ENCODE measurements around the gene COLEC11.
"Not testable (repeated sequence)": the region's sequence is repeated elsewhere in the genome, so short reads cannot be mapped to it uniquely, and the experiment has no call there.

The COLEC11 gene

DNA sequence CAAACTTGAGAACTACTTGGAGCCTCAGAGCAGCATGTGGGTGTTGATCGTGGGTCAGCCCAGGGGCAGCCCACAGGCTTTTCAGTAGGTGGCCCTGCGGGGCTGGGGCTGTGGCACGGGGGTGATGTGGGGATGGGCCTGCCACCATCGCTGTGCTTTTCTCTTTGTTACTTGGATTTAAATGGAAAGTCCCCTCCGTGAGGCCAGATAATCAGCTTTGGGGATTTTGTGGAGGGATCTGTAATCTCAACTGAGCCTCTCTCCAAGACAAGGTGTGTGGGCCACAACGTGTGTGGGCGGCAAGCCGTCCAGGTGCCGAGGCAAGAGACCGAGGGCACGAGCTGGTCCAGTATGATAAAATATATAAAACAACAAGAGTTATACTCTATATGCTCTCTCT is 16.7 kb downstream of the COLEC11 start:
- 79% methylated on average over 4 of the region's 11 CpGs for WGBS (ENCODE audit: insufficient coverage)
- Histone ChIP-seq H3K9me3 (ENCODE audit: control extremely low read depth in 1 of 5, control insufficient read depth in 4 of 5, insufficient read depth in 2 of 5, low read depth in 1 of 5, low read length in 4 of 5) (no peaks in the 10 kb centered on the region), H3K36me3 (ENCODE audit: control insufficient read depth in 4 of 4, insufficient read depth in 4 of 4, low read length in 3 of 4) (no peaks in the 10 kb centered on the region), H3K27ac (ENCODE audit: insufficient read depth in 1 of 2, low read depth in 1 of 2, low read length in 2 of 2, poor library complexity in 1 of 2, severe bottlenecking in 2 of 2) (no peak overlapping the region), H3K4me1 (ENCODE audit: control extremely low read depth in 1 of 4, control insufficient read depth in 4 of 4, insufficient read depth in 4 of 4, low read length in 3 of 4) (peaks cover 0 to 2% (median 0%) of the 10 kb centered on the region in 4 experiments), H3K27me3 (replicated peaks in 2 of 5; ENCODE audit: control insufficient read depth in 4 of 5, insufficient read depth in 5 of 5, low read length in 4 of 5) (no peaks in the 10 kb centered on the region), H3K4me3 (ENCODE audit: control insufficient read depth in 1 of 7, extremely low read depth in 1 of 7, insufficient read depth in 4 of 7, low read depth in 2 of 7, low read length in 6 of 7) (no peak overlapping the region)
- ChIA-PET POLR2A (no interaction called here), CTCF (no interaction called here)
- no peak for DNase-seq

- no peak for DNase-seq
- 95% methylated on average over 26 of the region's 29 CpGs for WGBS (ENCODE audit: insufficient coverage)
- peaks cover 0 to 2% (median 0%) of the 10 kb centered on the region in 4 experiments for H3K4me1 ChIP-seq (ENCODE audit: control extremely low read depth in 1 of 4, control insufficient read depth in 4 of 4, insufficient read depth in 4 of 4, low read length in 3 of 4)
- no peak overlapping the region for H3K27ac ChIP-seq (ENCODE audit: insufficient read depth in 1 of 2, low read depth in 1 of 2, low read length in 2 of 2, poor library complexity in 1 of 2, severe bottlenecking in 2 of 2)
- CTCF ChIA-PET, result interaction anchor here (0.6 to 1.2 kb wide), 2 partner anchors 23 to 28 kb away, joined by 3 read pairs; no protein-coding TSS in a partner anchor
- H3K9me3 ChIP-seq (ENCODE audit: control extremely low read depth in 1 of 5, control insufficient read depth in 4 of 5, insufficient read depth in 2 of 5, low read depth in 1 of 5, low read length in 4 of 5), result no peaks in the 10 kb centered on the region
- no peaks in the 10 kb centered on the region for H3K27me3 ChIP-seq (replicated peaks in 2 of 5; ENCODE audit: control insufficient read depth in 4 of 5, insufficient read depth in 5 of 5, low read length in 4 of 5)
- H3K4me3 ChIP-seq (ENCODE audit: control insufficient read depth in 1 of 7, extremely low read depth in 1 of 7, insufficient read depth in 4 of 7, low read depth in 2 of 7, low read length in 6 of 7), result no peak overlapping the region
- H3K36me3 ChIP-seq (ENCODE audit: control insufficient read depth in 4 of 4, insufficient read depth in 4 of 4, low read length in 3 of 4), result no peaks in the 10 kb centered on the region
- POLR2A ChIA-PET, result no interaction called here
Measured at GRCh38 chr2:3612639-3613523, 18.0 kb downstream of the COLEC11 start.

DNA sequence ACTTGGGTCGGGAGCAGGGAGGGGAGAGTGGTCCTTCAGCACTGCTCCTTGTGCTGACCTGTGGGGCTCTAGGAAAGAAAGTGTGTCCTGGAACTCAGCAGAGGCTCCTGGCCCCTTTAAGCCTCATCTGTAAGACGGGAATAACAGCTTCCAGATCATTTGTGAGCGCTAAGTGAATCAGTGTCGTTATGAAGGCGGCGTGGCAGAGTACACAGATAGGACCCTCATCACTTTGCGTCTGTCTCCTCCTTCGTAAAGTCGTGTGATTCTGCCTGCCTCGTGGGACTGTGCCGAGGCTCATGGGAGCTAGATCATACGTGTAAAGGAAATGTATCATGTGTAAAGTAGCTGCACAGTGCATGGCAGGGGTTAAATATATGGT is 18.6 kb downstream of the COLEC11 start:
- ChIA-PET POLR2A (no interaction called here), CTCF (interaction anchor here (1.2 kb wide), 1 partner anchor 29 kb away, joined by 3 read pairs; no protein-coding TSS in a partner anchor)
- DNase-seq, result no peak
- H3K27me3 ChIP-seq (replicated peaks in 2 of 5; ENCODE audit: control insufficient read depth in 4 of 5, insufficient read depth in 5 of 5, low read length in 4 of 5), result no peaks in the 10 kb centered on the region
- peaks cover 0 to 2% (median 0%) of the 10 kb centered on the region in 4 experiments for H3K4me1 ChIP-seq (ENCODE audit: control extremely low read depth in 1 of 4, control insufficient read depth in 4 of 4, insufficient read depth in 4 of 4, low read length in 3 of 4)
- H3K36me3 ChIP-seq (ENCODE audit: control insufficient read depth in 4 of 4, insufficient read depth in 4 of 4, low read length in 3 of 4), result no peaks in the 10 kb centered on the region
- WGBS (ENCODE audit: insufficient coverage), result 99% methylated on average over 9 of the region's 12 CpGs
- no peaks in the 10 kb centered on the region for H3K9me3 ChIP-seq (ENCODE audit: control extremely low read depth in 1 of 5, control insufficient read depth in 4 of 5, insufficient read depth in 2 of 5, low read depth in 1 of 5, low read length in 4 of 5)
- H3K4me3 ChIP-seq (ENCODE audit: control insufficient read depth in 1 of 7, extremely low read depth in 1 of 7, insufficient read depth in 4 of 7, low read depth in 2 of 7, low read length in 6 of 7), result no peak overlapping the region
- H3K27ac ChIP-seq (ENCODE audit: insufficient read depth in 1 of 2, low read depth in 1 of 2, low read length in 2 of 2, poor library complexity in 1 of 2, severe bottlenecking in 2 of 2), result no peak overlapping the region

GRCh38 chr2:3614743-3615142 is 19.8 kb downstream of the COLEC11 start:
- H3K4me3 ChIP-seq (ENCODE audit: control insufficient read depth in 1 of 7, extremely low read depth in 1 of 7, insufficient read depth in 4 of 7, low read depth in 2 of 7, low read length in 6 of 7); H3K9me3 ChIP-seq (ENCODE audit: control extremely low read depth in 1 of 5, control insufficient read depth in 4 of 5, insufficient read depth in 2 of 5, low read depth in 1 of 5, low read length in 4 of 5); POLR2A ChIA-PET; H3K4me1 ChIP-seq (ENCODE audit: control extremely low read depth in 1 of 4, control insufficient read depth in 4 of 4, insufficient read depth in 4 of 4, low read length in 3 of 4); DNase-seq; CTCF ChIA-PET; H3K27ac ChIP-seq (ENCODE audit: insufficient read depth in 1 of 2, low read depth in 1 of 2, low read length in 2 of 2, poor library complexity in 1 of 2, severe bottlenecking in 2 of 2); H3K27me3 ChIP-seq (replicated peaks in 2 of 5; ENCODE audit: control insufficient read depth in 4 of 5, insufficient read depth in 5 of 5, low read length in 4 of 5); H3K36me3 ChIP-seq (ENCODE audit: control insufficient read depth in 4 of 4, insufficient read depth in 4 of 4, low read length in 3 of 4): not testable (repeated sequence)
- WGBS (ENCODE audit: insufficient coverage), result no CpG with 5 or more reads among the region's 2 CpGs

GRCh38 chr2:3615541-3616200 is 20.8 kb downstream of the COLEC11 start:
- H3K4me3 ChIP-seq (ENCODE audit: control insufficient read depth in 1 of 7, extremely low read depth in 1 of 7, insufficient read depth in 4 of 7, low read depth in 2 of 7, low read length in 6 of 7); DNase-seq; H3K27ac ChIP-seq (ENCODE audit: insufficient read depth in 1 of 2, low read depth in 1 of 2, low read length in 2 of 2, poor library complexity in 1 of 2, severe bottlenecking in 2 of 2); H3K36me3 ChIP-seq (ENCODE audit: control insufficient read depth in 4 of 4, insufficient read depth in 4 of 4, low read length in 3 of 4); H3K27me3 ChIP-seq (replicated peaks in 2 of 5; ENCODE audit: control insufficient read depth in 4 of 5, insufficient read depth in 5 of 5, low read length in 4 of 5); CTCF ChIA-PET; H3K9me3 ChIP-seq (ENCODE audit: control extremely low read depth in 1 of 5, control insufficient read depth in 4 of 5, insufficient read depth in 2 of 5, low read depth in 1 of 5, low read length in 4 of 5); POLR2A ChIA-PET; H3K4me1 ChIP-seq (ENCODE audit: control extremely low read depth in 1 of 4, control insufficient read depth in 4 of 4, insufficient read depth in 4 of 4, low read length in 3 of 4): not testable (repeated sequence)
- 99% methylated on average over 12 of the region's 46 CpGs for WGBS (ENCODE audit: insufficient coverage)

GRCh38 chr2:3616435-3617197 is 21.7 kb downstream of the COLEC11 start:
- WGBS (ENCODE audit: insufficient coverage), result 100% methylated on average over 8 of the region's 25 CpGs
- H3K9me3 ChIP-seq (ENCODE audit: control extremely low read depth in 1 of 5, control insufficient read depth in 4 of 5, insufficient read depth in 2 of 5, low read depth in 1 of 5, low read length in 4 of 5); H3K27me3 ChIP-seq (replicated peaks in 2 of 5; ENCODE audit: control insufficient read depth in 4 of 5, insufficient read depth in 5 of 5, low read length in 4 of 5); H3K36me3 ChIP-seq (ENCODE audit: control insufficient read depth in 4 of 4, insufficient read depth in 4 of 4, low read length in 3 of 4); H3K4me3 ChIP-seq (ENCODE audit: control insufficient read depth in 1 of 7, extremely low read depth in 1 of 7, insufficient read depth in 4 of 7, low read depth in 2 of 7, low read length in 6 of 7); CTCF ChIA-PET; H3K4me1 ChIP-seq (ENCODE audit: control extremely low read depth in 1 of 4, control insufficient read depth in 4 of 4, insufficient read depth in 4 of 4, low read length in 3 of 4); DNase-seq; POLR2A ChIA-PET; H3K27ac ChIP-seq (ENCODE audit: insufficient read depth in 1 of 2, low read depth in 1 of 2, low read length in 2 of 2, poor library complexity in 1 of 2, severe bottlenecking in 2 of 2): not testable (repeated sequence)
